PFSK-1 (cell line): ENCODE data around the gene LZTR1.

Experiments used
- FOXP2 ChIP-seq: optimal IDR thresholded peaks from 2 replicates; pipeline ENCODE3; 2011; ENCODE audit warnings: borderline replicate concordance, control low read depth, inconsistent platforms; ENCODE audit not compliant: insufficient read depth; ENCODE audit errors: extremely low read length, extremely low read depth
- POLR2AphosphoS5 ChIP-seq: IDR thresholded peaks from 2 replicates; pipeline ENCODE4 v1.6.1; 2012; ENCODE audit warnings: low read depth, mild to moderate bottlenecking, control low read depth, low read length, moderate library complexity
- SIN3A ChIP-seq: IDR thresholded peaks from 2 replicates; pipeline ENCODE4 v1.6.1; 2012; ENCODE audit warnings: mild to moderate bottlenecking, low read length, moderate library complexity, borderline replicate concordance; ENCODE audit not compliant: insufficient read depth
- TAF1 ChIP-seq: IDR thresholded peaks from 2 replicates; pipeline ENCODE4 v1.6.1; 2012; ENCODE audit warnings: low read length, control low read depth, borderline replicate concordance; ENCODE audit not compliant: insufficient read depth
- TF ChIP-seq, protein P1 (sequence below), 2 experiments: IDR thresholded peaks; 2 replicates each; pipeline versions ENCODE4 v1.6.1 to v1.8.0; 2011 to 2012; ENCODE audit warnings: low read depth in 2 of 2, low read length in 2 of 2, control low read depth in 1 of 2, inconsistent platforms in 1 of 2, mild to moderate bottlenecking in 1 of 2, moderate library complexity in 1 of 2; ENCODE audit not compliant: insufficient read depth in 1 of 2

LZTR1 gene

DNA sequence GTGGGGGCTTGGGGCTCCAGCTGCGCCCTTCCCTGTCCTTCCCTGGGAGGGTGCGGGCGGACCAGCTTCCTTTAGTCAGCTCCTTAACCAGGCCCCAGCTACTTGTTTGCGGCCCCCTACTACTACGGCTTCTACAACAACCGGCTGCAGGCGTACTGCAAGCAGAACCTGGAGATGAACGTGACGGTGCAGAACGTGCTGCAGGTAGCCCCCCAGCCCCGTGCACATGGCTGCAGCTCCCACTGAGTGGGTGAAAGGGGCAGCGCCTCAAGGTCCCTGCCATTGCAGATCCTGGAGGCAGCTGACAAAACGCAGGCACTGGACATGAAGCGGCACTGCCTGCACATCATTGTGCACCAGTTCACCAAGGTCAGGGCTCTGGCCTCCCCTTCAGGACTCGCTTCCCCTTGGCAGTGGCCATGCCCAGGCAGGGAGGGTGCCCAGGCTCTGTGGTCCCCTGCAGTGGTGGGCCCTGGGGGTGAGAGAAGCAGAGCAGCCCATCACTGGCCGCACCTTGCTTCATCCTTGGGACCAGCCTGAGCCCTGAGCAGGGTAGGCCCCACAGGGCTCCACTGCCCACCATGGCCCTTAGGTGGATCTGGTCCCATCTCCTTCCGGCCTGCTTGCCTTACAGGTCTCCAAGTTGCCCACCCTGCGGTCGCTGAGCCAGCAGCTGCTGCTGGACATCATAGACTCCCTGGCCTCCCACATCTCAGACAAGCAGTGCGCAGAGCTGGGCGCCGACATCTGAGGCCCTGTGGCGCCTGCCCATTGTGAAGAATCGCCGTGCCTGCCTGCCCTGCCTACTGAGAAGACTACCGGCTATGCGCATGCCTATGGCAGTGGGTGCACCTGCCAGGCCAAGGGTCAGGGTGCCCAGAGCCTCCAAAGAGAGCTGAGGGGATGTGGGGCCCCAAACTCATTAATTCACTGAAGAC, 14.8 kb downstream of the LZTR1 start:
- no peak for TF ChIP-seq FOXP2
- TF ChIP-seq, protein P1, sequence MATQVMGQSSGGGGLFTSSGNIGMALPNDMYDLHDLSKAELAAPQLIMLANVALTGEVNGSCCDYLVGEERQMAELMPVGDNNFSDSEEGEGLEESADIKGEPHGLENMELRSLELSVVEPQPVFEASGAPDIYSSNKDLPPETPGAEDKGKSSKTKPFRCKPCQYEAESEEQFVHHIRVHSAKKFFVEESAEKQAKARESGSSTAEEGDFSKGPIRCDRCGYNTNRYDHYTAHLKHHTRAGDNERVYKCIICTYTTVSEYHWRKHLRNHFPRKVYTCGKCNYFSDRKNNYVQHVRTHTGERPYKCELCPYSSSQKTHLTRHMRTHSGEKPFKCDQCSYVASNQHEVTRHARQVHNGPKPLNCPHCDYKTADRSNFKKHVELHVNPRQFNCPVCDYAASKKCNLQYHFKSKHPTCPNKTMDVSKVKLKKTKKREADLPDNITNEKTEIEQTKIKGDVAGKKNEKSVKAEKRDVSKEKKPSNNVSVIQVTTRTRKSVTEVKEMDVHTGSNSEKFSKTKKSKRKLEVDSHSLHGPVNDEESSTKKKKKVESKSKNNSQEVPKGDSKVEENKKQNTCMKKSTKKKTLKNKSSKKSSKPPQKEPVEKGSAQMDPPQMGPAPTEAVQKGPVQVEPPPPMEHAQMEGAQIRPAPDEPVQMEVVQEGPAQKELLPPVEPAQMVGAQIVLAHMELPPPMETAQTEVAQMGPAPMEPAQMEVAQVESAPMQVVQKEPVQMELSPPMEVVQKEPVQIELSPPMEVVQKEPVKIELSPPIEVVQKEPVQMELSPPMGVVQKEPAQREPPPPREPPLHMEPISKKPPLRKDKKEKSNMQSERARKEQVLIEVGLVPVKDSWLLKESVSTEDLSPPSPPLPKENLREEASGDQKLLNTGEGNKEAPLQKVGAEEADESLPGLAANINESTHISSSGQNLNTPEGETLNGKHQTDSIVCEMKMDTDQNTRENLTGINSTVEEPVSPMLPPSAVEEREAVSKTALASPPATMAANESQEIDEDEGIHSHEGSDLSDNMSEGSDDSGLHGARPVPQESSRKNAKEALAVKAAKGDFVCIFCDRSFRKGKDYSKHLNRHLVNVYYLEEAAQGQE (IDR thresholded peaks at IDR 0.05; ENCODE audit: insufficient read depth in 1 of 2, low read depth in 2 of 2, low read length in 2 of 2), result no peak
- TF ChIP-seq SIN3A, result no peak
- no peak for TF ChIP-seq POLR2AphosphoS5
- TF ChIP-seq TAF1, result no peak

DNA sequence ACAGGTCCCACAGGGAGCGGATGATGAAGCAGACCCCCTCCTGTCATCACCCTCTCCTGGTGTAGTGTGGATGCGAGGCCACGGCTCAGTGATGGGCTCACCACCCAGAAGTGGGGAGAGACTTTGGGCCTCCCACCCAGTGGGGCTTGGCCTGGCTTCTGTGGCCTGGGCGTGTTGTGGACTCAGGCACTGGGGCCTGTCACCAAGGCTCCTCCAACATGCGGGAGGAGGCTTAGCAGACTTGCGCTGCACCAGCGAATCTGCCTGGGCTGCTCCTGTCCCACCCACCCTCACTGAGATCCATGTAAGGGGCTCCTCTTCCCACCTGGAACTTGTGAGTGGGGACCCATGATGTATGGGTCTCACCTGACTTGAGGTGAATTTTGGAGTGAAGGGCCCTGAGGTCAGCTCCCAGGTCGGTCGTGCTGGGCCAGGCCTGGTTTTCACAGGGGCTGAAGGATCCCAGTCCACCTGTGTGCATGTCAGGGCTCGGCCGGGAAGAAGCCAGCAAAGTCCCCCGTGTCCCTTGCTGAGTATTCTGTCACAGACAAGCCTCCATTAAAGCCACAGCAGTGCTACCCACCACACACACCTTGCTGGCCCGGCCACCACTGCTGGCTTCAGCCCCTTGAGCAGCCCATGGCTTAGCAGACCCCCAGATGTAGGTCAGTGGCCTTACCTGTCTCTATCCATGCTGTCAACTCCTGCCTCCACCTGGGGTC, 15.6 kb downstream of the LZTR1 start:
- TF ChIP-seq SIN3A (no peak), POLR2AphosphoS5 (no peak), FOXP2 (no peak), TAF1 (no peak)
- TF ChIP-seq, protein P1 (IDR thresholded peaks at IDR 0.05; ENCODE audit: insufficient read depth in 1 of 2, low read depth in 2 of 2, low read length in 2 of 2), result no peak

DNA sequence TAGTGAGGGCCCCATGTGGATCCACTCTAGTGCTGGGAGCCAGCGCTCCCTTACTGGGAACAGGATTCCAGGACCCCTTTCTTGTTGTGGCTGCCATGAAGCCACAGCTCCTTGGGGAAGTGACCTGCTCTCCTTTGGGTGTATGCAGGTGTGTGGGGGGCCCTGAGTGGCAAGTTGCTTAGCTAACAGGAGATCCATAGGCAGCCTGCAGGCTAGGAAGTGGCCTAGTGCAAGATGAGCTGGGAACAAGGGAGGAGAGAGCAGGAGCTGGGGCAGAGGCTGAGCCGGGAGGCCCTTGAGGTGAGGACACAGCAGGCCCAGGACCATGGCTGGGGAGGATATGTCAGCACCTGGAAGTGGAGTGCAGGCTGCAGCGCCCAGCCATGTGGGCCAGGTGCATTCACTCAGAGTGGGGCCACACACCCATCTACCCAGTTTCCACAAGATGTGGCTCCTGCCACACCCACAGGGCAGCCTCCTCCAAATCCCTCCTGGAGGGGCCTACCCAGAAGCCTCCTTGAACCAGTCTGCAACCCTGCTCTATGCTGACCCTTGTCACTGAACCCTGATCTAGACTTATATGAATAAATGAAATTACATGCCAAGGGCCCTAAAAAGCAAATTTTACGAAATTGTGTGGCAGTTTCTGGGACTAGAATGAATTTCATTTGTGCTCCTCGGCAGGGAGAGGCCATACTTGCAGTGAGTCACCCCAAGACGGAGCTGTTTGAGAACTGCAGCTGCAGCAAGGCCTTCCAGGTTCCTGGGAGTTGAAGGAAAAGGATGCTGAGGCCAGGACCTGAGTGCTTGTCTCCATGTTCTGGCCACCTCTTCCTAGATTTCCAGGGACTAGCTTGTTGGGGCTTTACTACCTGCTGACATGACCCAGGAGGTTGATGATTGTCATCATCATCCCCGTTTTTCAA, 16.6 kb downstream of the LZTR1 start:
- TF ChIP-seq POLR2AphosphoS5 (peak; percentile 53), TAF1 (no peak)

DNA sequence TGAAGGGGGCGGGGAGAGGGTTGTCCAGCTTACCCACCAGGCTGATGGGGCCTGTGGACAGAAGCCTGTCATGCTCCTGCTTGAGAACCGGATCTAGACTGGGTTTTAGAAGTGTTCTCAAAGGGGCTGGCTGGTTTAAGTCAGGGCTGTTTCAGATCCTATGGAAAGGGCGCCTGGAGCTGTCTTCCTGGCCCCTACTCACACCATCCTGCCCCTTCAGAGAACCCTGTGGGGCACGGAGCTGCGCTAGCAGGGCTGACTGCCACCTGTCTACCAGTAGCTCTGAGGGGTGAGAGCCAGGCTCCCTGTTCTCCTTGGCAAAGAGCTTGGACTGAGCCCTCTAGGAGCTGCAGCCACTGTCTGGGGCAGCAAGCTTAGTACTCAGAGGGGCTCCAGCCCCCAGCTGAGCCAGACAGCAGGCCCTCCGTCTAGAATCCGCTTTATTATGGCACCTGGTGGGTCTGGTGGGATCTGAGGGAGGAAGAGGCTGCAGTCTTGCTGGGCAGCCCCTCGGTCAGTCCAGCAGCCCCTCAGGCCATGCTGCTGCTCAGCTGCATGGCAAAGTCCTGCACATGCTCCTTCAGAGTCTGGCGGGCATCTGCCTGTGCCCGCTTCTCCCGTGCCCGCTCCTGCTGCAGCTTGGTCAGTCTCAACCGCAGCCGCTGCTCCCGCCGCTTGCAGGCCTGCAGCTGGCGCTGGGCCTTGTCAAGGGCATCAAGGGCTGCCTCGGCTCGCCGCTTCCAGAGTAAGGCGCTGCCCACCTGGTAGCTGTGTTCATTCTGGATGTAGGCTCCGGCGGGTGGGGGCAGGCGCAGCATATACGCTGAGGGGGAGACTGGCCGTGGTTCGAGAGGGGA, 17.5 kb downstream of the LZTR1 start:
- TF ChIP-seq FOXP2 (no peak), SIN3A (no peak), TAF1 (no peak), POLR2AphosphoS5 (no peak)
- TF ChIP-seq, protein P1 (IDR thresholded peaks at IDR 0.05; ENCODE audit: insufficient read depth in 1 of 2, low read depth in 2 of 2, low read length in 2 of 2), result no peak
